ENCODE measurements around the gene NEUROD2.
A peak's percentile ranks its signal among the peaks of the same experiment; 100 is the strongest.

Gene NEUROD2

DNA sequence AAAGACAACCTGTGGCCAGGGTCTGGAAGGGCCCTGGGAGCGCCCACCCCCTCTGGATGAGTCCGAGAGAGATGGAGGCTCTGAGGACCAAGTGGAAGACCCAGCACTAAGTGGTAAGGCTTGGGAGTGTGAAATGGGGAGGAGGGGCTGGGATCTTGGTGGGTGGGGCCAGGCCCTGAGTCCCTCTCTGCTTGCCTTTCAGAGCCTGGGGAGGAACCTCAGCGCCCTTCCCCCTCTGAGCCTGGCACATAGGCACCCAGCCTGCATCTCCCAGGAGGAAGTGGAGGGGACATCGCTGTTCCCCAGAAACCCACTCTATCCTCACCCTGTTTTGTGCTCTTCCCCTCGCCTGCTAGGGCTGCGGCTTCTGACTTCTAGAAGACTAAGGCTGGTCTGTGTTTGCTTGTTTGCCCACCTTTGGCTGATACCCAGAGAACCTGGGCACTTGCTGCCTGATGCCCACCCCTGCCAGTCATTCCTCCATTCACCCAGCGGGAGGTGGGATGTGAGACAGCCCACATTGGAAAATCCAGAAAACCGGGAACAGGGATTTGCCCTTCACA is 28.0 kb upstream of the NEUROD2 start:
- DNase-seq (ENCODE audit: low read depth) = no peak

DNA sequence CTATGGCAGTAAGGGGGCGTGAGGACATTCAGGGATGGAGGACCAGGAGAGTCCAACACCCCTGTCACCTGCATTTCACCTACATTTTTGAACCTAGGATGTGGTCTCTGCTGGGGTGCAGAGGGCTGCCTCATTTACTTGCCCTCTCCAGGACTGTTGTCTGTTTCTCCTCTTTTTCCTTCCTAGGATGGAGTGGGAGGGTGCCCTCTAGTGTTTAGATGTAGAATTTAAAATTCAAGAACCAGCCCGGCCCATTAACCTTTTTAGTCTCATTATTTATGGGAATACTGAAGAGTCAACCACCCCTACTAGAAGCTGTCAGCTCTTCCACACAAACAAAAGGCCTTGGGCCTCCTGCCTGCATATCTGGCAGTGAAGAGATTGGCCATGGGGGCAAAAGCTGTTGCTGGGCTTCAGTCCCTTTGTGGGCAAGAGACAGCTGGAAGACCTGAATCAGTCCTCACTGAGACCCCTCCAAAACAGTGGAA is 26.7 kb upstream of the NEUROD2 start:
- peak; percentile 48 for DNase-seq (ENCODE audit: low read depth)

DNA sequence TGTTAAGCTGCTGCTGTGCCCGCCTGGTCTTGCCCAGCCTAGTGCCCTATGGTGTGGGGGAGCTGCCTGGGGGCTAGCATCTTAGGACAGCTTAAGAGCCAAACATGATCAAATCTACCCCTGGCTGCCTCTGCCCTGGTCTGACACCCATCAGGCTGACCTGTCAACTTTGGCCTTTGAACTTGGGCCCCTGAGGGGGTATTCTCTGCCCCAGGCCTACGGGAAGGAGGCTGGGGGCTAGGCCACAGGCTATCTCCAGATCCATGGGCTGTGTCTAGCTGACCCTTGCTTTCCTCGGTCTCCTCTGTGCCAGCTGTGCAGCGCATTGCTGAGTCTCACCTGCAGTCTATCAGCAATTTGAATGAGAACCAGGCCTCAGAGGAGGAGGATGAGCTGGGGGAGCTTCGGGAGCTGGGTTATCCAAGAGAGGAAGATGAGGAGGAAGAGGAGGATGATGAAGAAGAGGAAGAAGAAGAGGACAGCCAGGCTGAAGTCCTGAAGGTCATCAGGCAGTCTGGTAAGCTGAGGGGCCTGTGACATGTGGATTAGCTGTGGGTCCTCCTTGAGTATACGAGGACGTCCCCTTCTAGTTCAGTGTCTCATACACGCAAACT is 26.0 kb upstream of the NEUROD2 start:
- no peak for DNase-seq (ENCODE audit: low read depth)

DNA sequence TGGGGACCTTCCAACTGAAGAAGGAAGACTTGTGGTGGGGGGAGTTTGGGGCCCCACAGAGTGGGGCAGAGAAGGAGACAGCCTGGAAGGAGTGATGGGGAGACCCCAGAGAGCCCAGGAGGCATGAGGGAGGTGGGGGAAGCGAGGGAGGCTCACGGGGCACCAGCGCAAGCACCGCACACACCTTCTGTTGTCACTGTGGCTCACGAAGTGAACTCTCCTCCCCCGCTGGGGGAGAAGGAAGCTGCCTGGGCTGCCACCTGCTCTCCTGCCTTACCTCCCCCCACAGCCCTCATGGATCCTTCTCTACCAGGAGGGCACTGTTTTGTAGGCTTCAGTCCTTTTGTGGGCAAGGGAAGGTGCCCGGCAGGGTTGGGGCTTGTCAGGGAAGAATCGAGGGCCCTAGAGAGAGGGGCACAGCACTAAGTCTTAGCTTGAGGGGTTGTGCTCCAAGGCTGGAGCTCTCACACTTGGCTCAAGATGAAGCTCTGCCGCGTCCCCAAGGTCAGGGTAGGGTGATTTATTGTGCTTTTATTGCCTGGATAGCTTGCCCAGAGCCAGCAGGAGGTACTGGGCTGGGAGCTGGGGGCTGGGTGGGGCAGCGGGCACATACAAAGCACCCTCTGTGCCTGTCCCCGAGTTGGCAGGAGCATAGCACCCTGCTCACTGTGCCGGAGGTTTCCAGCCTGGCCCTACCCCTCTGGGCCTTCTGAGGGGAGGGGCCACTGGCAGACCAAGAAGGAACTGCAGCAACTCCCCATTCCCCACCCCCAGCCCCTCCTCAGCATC is 24.6 kb upstream of the NEUROD2 start:
- no peak for DNase-seq (ENCODE audit: low read depth)

DNA sequence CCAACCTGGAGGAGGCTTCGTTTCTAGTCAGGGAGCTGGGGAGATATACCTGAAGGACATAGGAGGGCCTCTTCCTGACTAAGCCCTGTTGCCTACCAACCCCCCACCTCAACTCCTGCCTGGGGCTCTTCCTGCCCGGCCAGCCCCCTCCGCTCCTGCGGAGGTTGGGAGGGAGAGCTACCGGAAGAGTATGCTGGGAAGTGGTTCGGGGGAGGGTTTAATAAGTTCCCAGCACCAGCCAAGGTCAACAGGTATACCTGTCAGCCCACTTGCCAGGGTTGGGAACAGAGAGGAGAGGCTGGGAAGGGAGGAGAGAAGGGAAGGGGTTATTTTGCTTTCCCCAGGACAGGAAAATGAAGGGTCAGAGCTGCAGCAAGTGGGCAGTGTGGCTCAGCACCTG is 23.7 kb upstream of the NEUROD2 start:
- no peak for DNase-seq (ENCODE audit: low read depth)

DNA sequence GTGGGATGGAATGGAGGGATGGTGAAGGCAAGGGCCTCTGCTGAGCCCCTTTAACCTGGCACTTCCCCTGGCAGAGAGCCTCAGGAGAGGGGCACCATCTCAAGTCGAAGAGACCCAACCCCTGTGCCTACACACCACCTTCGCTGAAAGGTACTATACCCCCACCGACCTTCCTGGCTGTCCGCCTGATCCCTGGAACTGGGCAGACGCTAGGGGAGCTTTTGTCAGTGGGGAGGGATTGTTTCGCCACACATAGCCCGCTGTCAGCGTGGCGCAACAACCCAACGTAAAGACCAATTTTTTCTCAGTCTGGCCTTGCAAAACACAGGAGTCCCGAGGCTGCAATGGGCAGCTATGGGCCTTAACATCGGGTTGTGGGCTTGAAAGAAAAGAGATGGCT is 22.2 kb upstream of the NEUROD2 start:
- no peak for DNase-seq (ENCODE audit: low read depth)

DNA sequence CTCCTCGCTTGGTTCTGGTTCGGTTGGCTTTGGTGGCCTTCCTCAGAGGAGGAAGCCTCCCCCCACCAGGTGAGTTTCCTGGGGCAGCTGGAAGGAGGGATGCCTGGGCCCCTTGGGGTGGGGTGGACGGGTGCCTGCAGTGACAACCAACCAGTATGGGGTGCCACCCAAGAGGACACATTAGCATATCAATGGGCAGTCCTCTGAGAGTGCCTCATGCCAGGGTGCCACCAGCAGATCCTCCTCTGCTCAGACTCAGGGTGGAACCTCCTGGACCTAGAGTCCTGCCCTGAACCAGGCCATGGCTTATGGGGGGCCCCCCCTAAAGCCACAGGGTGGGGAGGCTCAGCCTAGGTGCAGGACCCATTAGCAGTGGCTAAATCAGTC is 21.8 kb upstream of the NEUROD2 start:
- no peak for DNase-seq (ENCODE audit: low read depth)

DNA sequence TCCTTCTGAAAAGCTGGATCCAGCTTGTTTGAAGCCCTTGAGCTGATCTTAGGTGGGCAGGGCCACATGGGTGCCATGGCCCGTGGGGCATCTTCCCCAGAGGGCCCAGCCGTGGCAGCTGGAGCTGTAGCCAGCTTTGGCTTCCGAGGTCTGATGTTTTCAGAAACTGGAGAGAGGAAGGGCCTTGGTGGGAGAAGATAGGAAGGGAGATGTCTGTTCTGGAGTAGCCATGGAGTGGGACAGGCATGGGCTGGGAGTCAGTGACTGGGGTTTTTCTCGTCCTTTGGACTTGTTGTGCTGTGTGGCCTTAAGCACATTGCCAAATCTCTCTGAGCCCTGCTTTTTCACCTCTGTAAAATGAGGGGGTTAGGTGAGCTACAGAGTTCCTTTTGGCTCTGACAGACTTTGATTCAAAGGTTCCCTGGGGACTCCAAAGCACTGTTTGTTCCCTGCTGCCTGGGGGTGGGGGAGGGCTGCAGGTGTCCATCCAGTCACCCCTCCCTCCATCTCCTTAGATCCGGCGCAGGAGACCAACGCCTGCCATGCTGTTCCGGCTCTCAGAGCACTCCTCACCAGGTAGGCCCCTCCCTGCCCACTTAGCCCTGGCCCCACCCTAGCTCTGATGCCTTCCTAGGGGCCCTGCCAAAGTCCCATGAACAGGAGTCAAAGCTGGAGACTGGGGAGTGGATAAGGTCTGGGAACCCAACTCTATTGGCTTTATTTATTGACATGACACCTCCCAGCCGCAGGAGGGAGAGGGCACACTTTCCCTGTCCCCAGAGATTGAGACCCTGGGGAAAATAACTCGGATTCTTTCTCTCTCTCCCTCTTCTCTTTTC is 21.2 kb upstream of the NEUROD2 start:
- DNase-seq (ENCODE audit: low read depth) = no peak

DNA sequence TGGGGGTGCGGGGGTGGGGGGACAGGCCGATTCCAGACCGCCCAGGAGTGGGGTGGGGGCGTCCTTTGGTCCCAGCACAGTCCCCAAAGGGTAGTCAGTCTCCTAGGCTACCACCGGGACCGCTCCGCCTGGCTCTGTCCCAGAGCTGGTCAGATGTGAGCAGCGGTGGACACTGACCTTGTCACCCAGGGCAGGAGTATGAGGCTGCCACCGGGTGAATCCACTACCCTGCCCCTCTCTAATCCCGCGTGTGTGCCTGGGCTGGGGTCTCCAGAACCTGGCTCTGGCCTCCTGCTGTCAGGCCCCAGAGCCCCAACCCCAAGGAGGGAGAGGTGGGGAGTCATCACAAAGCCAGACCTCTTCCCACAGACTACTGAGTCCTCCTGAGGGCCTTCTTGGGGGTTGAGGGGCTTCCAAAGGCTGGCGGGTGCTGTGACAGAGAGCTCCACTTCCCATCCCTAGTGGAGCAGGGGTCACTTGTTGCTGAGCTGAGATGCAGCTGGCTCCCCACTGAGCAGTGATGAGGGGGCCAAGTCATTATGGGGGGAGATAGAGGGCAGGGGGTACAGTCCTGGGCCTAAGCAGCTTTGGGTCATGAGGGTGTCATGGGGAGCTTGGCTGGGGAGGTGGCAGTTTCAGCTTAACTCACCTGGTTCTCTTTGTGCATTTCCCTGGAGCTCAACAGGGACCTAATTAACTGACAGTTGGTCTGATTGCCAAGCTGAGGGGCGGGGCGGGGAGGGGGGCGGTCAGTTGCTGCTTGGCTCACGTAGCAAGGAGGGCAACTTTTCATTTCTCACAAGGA is 20.2 kb upstream of the NEUROD2 start:
- no peak for DNase-seq (ENCODE audit: low read depth)

DNA sequence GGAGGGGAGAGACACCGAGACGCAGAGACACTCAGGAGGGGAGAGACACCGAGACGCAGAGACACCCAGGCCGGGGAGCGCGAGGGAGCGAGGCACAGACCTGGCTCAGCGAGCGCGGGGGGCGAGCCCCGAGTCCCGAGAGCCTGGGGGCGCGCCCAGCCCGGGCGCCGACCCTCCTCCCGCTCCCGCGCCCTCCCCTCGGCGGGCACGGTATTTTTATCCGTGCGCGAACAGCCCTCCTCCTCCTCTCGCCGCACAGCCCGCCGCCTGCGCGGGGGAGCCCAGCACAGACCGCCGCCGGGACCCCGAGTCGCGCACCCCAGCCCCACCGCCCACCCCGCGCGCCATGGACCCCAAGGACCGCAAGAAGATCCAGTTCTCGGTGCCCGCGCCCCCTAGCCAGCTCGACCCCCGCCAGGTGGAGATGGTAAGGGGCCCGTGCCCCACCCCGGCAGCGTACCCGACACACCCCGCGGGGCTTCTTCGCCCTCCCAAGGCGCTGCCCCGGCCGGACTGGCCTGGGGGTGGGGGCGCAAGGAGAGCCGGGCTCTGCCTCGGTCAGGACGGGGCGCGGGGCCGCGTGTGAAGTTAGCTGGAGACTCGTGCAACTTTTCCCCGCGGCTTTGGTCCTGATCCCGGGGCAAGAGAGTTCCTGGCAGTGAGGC is 19.5 kb upstream of the NEUROD2 start:
- DNase-seq (ENCODE audit: low read depth) = no peak

DNA sequence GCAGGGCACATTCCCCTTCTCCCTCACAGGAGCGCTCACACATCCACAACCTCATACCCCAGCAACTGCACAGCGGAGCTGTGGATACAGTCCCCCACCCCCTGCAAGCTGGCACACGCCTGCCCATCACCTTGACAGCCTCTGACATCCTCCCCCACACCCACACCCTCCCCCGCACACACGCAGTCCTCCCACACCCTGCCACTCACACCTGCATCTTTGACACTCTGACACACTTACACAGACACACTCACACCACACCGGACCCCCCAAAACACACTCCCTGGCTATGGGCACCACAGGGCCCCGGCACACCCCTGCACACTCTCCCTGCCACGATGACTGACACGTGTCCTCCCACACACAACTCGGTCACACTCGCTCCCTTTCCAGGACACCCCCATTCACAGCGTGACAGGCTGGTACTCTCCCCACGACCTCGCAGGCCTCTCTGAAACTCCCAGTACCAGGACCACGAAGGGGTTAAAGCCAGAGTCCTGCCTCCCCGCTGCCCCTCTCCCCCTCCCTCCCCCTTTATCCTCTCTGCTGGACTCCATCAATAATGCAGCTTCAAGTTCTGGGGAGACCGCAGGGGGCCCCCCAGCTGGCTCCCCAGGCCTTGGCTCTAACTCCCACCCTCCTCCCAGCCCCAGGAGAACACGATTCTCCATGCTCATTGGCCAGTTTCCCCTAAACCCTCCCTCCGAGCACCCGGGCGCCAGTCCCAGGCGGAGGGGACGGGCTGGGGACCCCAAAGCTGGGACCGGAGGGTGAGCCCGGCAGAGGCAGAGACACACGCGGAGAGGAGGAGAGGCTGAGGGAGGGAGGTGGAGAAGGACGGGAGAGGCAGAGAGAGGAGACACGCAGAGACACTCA is 18.7 kb upstream of the NEUROD2 start, which contains the start of gene PPP1R1B:
Gene PPP1R1B (plus strand): TSS at position 782 of the 876 bp plus-strand sequence. CDS start 441 bp downstream, outside the sequence.
- DNase-seq (ENCODE audit: low read depth) = no peak

DNA sequence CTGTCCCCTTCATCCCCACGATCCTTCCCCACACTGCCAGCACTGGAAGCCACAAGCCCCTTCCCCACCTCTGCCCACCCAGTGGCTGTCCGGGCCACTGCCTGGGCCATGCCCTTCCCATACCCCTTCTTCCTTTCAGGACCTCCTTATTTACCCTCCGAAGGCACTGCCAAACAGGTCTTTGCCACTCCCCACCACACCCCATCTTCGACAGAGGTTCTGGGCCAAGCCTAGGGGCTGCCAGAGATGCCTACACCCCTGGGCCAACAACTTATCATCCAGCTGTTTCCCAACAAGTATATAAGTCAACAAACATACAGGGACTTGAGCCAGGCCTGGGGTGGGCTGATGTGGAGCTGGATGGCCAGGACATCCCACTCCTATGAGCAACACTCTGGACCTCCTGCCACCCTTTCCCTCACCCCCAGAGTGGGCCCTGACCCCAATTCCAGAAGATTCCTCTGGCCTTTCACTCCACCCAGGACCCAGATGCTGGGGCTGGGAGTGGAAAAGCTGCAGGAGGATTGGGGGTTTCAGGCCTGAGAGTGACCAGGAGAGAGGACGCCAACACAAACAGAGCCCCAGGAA is 17.6 kb upstream of the NEUROD2 start:
- no peak for DNase-seq (ENCODE audit: low read depth)

DNA sequence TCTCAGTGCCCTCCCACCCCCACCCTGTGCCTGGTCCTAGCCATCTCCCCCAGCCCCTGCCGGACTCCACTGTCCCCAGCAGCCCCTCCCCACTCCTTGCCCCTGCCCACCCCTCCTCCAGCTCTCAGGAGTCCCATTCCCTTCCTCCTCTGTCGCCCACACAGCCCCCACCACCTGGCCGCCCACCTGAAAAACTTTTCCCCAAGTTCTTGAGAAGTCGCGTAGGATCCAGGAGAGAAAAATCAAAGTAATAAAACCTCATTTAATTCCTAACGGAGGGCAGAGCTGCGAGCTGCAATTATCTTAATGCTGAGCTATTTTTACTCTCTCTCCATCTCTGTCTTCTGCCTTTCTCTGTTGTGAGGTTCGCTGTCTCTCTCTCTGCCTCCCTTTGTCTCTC is 16.6 kb upstream of the NEUROD2 start:
- no peak for DNase-seq (ENCODE audit: low read depth)

DNA sequence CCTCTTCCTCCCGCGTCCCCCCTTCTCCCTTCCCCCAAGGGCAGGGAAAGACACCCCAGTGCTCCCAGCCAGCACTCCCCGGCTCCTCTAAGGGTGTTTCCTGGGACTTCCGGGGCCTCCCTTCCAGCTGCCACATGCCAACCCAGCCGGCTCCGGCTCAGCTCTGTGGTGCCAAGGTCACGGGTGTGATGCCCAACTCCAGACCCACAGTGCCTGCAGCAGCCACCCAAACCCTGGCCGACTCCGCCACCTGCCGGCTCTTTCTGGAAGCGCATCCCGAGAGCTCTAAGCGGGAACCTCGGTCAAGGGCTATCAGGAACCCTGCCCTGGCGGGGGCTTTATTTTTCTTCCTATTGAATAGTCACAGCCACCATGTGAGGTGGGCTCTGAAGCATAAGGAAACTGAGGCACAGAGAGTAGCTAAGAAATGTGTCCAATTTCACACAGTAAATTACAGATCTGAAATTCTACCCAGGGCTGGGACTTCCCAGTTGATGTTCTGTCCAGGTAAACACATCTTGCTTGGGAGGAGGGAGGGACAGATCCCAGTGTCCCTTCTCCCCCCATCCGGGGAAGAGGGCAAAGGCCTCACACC is 15.7 kb upstream of the NEUROD2 start:
- DNase-seq (ENCODE audit: low read depth) = peak; percentile 37

DNA sequence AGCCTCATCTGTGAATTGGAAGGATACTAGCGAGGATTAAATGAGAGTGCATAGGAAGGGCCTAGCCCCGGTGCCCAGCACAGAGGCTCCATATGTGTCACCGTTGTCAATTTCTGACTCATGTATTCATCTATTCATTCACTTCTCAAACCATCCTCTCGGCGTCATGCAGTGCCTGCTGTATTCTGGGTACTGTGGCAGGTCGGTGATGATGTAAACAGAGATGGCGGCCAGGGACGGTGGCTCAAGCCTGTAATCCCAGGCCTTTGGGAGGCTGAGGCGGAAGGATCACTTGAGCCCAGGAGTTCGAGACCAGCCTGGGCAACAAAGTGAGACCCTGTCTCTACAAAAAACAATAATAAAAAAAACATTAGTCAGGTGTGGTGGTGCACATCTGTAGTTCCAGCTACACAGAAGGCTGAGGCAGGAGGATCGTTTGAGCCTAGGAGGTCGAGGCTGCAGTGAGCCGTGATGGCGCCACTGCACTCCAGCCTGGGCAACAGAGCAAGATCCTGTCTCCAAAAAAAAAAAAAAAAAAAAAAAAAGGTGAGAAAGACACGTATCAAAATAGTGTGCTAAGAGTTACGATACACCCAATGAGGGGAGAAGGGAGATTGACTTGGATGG is 14.8 kb upstream of the NEUROD2 start:
- no peak for DNase-seq (ENCODE audit: low read depth)

DNA sequence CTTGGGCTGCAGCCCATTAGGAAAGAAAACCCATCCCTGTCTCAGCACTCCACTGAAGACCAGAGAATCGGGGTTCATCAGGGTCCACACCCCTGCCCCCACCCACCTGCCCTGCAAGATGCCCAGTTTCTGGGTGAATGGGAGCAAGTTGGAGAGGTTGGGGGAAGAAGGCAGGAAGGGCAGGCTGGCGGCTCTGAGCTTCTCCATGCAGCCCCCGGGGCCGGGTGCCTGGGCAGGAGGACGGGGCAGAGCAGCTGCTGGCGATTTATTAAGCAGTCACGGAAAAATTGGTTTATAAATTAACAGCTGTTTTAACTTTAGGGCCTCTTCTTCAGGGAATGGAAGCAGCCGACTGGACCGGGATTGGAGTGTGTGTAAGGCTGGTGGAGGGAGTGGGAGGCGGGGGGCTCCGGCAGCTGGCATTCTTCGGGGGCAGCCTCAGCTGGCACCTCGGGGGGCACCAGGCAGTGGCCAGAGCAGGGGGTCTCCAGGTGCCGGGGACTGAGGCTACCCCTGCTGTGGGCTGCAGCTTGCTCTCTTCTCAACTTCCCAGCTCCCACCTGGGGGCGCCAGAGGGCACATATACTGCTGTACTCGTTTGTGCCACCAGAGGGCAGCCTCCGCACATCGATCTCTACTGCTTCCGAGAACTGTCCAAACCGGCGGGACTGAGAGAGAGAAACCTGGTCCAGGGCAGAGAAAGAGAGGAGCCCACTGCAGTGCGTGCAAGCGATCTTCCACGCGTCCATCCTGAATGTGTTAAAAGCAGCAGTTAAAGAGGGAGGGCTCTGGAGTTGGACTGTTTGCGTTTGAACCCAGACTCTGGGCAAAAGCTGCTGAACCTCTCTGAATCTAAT is 14.0 kb upstream of the NEUROD2 start:
- DNase-seq (ENCODE audit: low read depth) = peak; percentile 62

DNA sequence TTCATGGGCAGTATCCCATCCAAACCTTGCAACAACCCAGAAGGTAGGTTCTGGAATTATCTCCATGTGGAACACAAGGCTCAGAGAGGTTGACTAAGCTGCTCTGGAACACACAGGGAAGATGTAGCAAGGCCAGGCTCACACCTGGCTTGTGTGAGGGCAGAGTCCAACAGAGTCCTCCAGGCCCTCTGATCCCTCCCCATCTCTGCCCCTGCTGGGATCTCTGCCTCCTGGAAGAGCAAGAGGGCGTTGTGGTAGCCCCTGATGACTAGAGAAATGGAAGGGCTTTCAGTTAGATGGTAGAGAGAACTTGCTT is 12.0 kb upstream of the NEUROD2 start:
- DNase-seq (ENCODE audit: low read depth) = no peak
